Forelimb muscle (tissue), 1 donor: ENCODE measurements around the gene TMEM236. TPM values are rescaled to one million over a fixed set of nuclear protein-coding genes. Genes with fewer than 3 reads are reported as not detected.

Experiments
- DNase-seq: peaks from one replicate; pipeline ENCODE4 v3.0.0-alpha.2; 2013; ENCODE audit warnings: low read depth
- polyA plus RNA-seq: library from polyadenylated mRNA; unstranded; fragments of 120-200 nt; gene quantifications from one replicate; pipeline ENCODE4 v1.2.1, GENCODE V29; 2013; ENCODE audit not compliant: insufficient read length

Gene TMEM236
- polyA plus RNA-seq, 1 donor = 0.46 TPM

DNA sequence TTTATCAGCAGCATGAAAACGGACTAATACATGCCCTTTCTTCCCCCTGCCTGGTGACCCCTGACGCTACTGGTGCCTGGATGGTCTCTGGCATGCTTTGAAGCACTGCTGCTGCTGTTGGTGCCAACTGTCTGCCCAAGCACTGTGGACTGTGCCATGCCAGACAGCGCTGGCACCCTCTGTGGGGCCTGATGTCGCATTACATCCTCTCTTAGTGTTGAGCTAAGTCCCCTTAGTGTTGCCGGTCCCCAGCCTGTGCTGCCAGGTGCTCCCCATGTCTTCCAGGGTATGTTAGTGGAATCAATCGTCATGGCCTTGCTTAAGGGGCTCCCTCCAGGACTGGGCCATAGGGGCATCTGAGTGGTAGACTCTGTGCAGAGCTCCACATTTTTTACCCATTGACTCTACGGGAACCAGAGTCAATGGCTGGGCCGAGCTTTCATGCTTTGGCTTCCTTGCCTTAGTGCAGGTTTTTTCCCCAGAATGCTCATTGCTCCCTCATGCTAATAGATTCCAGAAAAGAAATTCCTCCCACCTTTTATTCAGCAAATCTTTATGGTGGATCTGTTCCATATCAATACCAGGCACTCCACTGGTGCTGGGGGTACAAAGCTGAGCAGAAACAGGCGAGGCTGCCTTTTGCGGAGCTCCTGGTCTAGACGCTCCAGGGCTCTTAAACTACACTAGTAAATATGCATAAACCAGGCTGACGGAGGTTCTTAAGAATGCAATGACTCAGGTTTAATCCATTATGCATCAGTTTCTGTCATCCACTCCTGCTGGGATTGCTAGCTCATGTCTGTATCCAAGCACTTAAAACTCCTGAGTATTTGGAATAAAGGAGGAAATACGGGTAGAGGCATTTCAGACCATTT, 35.3 kb downstream of the TMEM236 start:
- DNase-seq = no peak

DNA sequence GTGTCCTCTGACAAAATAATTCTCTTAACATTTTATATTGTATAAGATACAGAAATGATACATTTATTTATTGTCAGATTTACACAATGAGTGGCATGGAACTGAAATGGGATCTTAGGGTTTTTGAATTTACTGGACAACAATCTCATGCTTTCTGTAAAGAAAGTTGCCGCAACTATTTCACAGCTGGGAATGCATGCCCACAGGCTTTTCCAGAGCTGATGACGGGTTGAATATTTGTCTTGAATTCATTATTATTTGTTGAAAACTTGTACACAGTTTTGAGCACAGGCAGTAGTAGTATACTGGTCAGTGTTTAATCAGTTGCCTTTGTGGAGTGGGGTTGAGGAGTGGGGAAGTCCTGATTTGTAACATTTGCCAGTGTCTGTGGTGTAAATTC, 36.6 kb downstream of the TMEM236 start:
- DNase-seq = no peak

DNA sequence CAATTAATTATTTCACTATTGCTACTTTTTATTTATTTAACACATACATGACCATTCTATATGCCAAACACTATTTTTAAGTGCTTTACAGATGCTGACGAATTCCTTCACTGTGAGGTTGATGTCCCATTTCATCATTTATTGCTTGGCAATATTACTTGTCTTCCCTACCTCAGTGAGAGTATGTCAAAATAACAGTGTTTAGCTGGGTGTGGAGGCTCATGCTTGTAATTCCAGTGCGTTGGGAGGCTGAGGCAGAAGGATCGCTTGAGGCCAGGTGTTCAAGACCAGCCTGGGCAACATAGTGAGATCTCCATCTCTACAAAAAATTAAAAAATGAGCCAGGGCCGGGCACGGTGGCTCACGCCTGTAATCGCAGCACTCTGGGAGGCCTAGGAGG, 37.4 kb downstream of the TMEM236 start:
- DNase-seq = no peak

DNA sequence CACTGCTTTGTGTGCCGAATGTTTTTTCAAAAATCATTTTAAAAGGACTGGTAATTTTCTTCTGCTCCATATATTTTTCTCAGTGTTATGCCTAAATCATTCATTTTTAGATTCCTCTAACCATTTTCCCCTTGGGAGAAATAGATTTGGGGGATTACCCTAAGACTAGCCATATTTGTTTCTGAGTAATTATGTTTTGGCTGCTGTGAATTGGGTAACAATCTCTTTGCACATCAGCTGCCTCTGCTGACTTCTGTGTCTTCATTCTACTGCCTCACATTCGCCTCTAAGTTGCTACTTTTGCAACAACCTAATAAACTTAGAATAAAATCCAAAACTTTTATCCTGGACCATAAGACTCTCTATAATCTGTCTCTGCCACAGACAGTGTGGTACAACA, 38.6 kb downstream of the TMEM236 start:
- DNase-seq = no peak

DNA sequence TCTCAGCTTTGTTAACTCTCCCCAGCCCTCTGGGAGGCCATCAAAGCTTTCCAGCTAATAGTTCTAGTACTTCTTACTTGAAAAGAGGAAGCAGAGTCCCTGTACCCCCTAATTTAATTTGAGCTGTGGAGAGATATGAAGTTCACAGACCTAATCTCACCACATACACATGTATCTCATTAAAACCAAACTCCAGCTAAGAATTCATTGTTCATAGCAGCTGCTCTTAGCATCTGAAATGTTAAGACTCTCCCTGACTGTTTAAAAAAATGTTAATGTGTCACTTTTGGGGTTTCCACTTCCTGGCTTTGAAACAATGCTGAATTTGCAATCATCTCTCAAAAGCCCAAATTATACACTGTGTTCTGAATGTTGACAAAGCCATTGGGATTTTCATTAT, 41.0 kb downstream of the TMEM236 start:
- no peak for DNase-seq

DNA sequence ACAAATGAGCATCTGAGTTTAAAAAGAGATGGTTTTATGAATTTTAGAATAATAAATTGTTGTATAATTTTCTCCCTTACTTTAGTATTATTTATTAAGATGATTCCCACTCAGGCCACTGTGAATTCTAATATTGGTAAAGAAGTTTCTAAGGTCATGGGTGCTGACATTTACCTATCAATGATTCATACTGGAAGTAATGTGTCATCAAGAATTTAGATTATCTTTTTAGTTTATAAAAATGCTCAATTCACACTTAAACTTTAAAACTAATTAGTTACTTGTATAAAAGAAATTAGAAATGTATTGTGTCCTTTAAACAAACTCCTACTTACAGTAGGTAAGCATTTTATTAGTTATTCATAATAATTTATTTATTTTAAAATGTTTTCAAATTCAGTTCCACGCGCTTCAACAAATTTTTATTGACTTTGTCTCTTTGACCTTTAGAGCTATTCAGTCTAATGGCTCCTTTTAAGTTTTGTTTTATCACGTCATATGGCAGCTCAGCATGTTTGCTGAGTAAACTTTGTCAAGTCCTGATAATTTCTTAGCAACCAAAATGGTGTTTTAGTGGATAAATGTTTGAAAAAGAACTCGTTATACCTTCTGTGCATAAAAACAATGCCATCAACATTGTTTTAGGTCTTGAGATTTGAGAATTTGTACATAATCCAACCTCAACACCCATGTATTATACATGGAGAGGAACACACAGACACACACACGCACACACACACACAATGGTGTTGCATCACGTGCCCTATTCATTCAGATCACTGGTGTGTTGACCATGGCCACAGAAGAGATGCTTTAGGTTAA, 42.0 kb downstream of the TMEM236 start:
- no peak for DNase-seq

DNA sequence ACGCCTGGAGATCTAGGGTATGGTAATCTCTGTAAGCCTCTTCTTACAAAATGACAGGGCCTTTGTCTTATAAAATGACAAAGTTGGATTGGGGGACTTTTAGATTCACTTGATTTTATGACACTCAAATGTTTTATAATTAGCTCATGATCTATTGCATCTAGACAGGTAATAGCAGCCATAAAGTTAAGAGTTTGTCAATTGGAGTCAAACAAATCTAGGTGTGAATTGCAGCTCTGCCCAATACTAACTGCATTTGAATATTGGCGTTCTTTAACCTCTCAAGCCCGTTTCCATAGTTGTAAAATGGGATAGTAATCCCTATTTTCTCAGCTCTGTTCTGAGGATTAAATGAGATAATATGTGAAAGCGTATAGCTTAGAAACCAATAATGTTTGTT, 43.1 kb downstream of the TMEM236 start:
- no peak for DNase-seq

DNA sequence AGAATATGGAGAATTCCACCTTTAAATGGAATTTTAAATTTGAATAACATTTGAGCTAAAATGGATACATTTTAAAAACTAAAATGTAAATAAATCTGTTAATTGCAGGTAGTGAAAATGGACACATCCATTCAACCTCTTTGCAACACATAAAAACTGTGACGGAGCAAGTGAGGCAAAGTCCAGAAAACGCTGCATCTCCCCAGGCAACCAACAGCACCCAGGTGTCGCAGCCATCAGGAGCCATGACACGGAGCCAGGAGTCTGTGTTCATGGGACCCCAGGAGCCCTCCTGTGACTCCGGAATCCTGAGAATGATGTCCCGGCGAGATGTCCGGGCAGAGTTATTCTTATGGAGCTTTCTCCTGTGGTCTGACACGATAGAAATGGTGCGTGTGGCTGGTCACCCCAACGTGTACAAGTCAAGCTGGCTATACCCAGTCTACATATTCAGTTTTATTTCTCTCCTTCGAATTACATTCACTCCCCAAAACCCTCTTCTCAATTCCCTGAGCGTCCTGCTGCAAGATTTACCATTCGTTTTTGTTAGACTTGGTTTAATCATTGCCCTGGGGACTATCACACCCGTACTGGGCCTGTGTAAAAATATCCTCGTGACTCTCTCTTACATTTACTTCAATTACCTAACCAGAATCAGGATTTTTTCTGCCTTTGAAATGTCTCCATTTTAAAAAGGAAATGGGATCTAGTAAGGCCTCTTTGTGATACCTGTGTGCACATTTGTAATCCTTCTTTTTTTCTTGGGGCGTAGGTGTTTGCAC, 44.0 kb downstream of the TMEM236 start:
- no peak for DNase-seq

DNA sequence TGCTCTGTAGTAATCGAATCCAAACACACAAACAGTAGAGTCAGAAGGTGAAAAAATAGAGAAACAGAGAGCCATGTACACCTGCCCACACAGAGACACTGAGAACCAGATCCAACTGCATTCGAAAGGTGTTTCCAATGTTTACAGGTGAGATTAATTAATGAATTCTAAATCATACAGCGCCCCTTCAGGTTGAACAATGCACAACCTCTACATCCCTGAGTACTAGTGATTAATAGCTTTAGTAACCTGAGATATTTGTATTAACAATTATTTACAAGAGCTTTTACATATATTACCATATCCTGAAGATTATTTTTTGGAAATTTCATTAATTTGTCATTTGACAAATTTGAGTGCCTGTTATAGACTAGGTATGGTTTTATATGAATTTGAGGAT, 49.5 kb downstream of the TMEM236 start:
- DNase-seq = no peak

DNA sequence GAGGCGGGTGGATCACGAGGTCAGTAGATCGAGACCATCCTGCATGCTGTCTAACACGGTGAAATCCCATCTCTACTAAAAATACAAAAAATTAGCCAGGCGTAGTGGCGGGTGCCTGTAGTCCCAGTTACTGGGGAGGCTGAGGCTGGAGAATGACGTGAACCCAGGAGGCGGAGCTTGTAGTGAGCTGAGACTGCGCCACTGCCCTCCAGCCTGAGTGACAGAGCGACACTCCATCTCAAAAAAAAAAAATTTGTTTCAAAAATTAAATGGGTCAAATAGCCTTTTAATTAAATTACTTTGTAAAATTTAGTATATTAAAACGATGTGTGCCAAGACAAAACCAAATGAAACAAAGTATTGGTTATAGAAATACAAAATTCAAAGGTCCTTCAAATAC, 50.3 kb downstream of the TMEM236 start:
- no peak for DNase-seq

DNA sequence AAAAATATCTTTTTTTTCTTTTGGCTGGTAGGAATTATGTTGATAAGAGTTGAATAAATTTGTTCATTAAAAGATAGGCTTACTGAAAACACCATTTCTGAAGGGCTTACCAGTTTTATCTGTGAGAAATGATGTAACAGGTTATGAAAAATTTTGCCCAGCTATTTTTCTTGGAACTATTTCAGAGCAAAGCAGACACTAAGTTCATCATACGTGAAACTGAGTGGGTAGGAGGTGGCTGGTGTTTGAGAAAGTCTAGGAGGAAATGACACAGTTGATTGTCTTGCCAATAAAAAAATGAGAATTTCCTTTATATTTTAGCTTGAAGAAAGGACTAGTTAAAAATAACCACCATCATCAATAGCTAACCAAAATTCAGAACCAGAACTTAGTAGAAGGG, 51.0 kb downstream of the TMEM236 start:
- no peak for DNase-seq

DNA sequence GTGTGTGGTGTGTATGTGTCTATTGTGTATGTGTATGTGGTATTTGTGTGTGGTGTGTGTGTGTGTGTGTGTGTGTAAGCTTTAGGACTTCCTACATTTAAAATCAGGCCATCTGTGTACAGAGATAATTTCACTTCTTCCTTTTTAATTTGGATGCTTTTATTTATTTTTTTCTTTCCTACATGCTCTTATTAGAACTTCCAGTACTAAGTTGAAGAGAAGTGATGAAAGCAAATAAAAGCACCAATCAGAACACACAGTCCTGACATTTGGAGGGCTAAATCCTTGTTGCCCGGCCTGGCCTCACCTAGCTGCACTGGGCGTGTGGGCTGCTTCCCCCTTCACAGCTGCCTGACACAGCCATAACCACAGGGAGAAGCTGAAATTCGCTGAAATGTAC, 53.3 kb downstream of the TMEM236 start:
- no peak for DNase-seq

DNA sequence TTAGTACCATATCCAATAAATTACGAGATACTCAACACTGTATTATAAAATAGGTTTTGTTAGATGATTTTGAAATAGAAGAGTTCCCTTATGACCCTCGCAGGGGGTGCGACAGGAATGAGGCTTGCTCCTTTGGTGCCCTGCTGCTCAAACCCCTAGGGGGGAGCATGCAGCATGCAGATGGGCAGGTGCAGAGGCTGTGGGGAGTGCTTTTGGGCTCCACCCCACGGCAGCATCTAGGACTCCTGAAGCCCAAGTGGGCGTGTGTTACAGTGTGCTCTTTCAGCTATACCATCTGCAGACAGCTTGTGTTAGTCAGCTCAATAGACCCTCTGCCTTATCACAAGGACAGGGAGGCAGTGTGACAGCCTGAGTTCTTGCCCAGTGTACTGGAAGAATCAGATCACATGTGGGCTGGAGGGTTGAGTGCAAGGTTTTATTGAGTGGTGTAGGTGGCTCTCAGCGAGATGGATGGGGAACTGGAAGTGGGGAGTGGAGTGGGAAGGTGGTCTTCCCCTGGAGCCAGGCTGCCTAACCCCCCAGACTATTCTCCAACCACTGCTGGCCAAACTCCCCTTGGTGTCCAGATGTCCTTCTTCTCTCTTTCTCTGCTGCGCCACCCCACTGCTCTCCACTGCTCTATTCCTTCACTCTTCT, 54.0 kb downstream of the TMEM236 start:
- DNase-seq = no peak

DNA sequence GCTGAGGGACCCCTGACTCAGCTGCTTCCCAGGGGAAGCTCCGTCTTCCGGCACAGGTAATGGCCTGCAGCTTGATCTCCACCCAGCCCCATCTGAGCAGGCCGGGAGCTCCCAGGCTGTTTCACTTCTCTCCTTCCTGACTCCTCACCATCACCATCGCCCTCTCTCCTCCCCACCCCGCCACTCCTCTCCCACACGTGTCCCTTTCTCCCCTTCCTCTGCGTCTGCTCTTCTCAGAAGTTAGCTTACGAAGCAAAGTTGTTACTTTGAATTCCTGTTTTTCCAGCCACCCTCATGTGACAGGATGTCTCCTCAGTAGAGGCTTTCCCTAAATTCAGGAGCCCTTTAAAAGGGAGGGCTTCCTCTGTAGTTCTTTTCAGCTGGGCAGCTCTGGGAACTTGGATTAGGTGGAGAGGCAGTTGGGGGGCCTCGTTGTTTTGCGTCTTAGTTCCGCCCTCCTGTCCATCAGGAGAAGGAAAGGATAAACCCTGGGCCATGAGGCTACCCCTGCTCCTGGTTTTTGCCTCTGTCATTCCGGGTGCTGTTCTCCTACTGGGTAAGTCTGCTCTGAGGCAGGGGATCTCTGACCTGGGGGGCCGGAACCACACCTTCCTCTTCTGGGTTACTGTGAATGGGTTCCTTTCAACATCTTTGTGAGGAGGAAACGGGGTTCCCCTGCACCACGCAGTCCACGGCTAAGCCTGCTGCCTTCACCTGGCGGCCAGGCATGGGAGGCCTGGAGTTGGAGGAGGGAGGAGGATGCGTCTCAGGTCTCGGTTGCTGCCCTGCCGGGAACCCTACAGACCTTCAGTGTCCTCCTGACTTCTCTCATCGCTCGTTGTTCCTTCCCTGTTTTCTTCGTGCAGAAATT, 57.2 kb downstream of the TMEM236 start, which contains the start of gene MRC1:
MRC1 (plus strand) TSS at position 378 of the 871 bp plus-strand sequence; CDS start at position 496, 118 bp downstream.
- no peak for DNase-seq

DNA sequence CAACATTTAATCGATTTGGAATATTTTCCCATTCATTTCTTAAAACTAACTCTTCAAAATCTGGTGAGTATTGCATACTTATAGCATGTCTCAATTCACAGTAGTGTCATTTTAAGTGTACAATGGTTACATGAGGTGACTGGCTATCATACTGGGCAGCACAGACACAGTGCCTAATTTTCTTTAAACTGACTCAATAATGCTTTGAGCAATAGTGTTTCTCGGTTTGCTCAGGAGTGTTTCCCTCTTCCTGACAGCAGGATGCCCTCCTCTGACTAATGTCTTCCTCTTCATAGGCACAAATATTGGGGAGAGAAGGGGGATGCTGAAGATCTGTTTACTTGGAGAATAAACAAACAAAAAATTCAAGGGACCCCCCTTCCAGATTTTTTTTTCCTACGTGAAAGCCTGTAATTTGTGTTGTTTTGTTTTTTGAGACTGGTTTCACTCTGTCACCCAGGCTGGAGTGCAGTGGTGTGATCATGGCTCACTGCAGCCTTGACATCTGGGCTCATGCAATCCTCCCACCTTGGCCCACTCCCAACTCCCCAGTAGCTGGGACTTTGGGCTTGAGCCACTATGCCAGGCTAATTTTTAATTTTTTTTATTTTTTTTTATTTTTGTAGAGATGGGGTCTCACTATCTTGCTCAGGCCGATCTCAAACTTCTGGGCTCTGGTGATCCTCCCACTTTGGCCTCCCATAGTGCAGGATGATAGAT, 59.3 kb downstream of the TMEM236 start:
- DNase-seq = no peak

DNA sequence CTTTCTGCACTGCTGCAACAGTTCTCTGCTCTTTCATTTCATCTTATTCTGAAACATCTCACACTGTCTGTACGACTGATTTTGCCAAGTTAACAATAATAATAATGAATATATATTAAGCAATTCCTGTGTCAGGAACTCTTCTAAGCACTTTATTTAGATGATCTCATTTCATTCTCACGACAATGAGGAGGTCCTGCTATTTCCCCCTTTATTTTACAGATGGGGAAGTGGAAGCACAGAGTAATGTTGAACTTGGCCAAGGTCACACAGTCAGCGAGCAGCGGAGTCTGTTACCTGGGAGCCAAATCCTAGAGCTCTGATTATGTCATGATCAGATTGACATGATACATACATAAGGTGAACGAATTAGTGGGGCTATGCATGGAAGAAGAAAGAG, 63.0 kb downstream of the TMEM236 start:
- DNase-seq = no peak

DNA sequence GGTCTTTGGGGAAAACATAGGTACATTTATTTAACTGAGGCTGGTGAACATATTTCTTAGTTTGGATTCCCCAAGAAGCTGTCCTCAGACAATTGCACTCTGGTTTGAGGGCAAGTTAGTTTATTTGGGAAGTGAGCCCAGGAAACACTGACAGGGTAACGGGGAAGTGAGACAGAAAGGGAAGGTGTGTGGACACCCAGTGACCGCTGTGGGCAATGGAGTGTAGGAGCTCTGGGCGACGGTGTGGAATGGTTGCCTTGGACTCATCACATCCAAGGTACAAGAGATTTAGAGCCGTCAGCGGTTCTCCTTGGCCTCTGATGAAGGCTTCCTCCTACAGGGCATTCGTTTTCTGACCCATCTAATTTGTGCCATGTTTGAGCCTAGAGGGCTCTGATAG, 64.2 kb downstream of the TMEM236 start:
- no peak for DNase-seq

DNA sequence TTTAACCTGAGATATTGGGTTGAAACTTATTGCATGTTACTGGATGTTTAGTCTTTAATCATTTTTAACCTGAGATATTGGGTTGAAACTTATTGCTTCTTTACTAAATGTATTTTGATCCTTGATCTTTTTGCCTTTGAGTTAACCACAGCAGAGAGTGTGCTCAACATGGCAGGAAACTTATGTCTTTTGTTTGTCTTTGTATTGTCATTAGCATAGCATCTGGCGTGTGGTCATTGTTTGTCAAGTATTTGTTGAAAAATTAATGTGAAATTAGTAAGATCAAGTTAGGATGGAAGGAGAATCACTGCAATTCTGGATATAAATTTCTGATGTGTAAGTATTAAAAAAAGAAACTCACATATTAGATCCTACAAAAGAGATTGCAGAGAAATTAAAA, 65.3 kb downstream of the TMEM236 start:
- no peak for DNase-seq

DNA sequence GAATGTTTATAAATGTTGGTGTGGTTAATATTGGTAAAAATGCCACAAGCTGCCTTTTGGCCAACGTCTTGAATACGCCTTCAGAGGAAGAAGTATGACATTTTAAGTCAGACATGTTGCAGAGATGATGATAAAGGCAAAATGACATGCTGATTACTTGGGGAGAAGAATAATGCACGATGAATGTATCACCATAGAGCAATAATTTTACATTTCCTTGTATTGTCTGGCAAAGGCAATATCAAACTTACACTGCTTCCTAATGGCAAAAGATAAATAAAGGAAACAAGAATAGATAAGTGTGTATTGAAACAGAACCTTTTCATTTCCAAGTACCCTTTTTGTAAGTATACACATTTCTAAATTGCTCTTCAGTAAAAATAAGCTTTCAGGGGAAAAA, 65.8 kb downstream of the TMEM236 start:
- no peak for DNase-seq

DNA sequence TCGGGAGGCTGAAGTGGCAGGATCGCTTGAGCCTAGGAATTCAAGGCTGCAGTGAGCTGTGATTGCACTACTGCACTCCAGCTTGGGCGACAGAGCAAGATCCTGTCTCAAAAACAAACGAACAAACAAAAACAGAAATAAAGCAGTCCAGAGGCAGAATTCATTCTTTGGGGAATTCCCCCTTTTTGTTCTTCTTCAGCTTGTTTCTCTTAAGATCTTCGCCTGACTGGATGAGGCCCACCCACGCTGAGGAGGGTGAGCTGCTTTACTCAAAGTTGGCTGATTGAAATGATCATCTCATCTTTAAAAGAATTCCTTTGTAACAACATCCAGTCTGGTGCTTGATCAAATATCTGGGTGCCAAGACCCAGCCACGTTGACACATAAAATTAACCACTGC, 67.8 kb downstream of the TMEM236 start:
- DNase-seq = no peak
